Measurements from ENCODE around the gene PMEPA1.

The PMEPA1 gene

GRCh38 chr20:57693002-57693582 is 16.7 kb downstream of the PMEPA1 start:
- no peak for DNase-seq

- DNase-seq, result no peak
Observed at GRCh38 chr20:57692393-57692792, 17.4 kb downstream of the PMEPA1 start.

- DNase-seq, result no peak
Observed at GRCh38 chr20:57691699-57692098, 18.1 kb downstream of the PMEPA1 start.

- no peak for DNase-seq
Observed at GRCh38 chr20:57690525-57690924, 19.3 kb downstream of the PMEPA1 start.

GRCh38 chr20:57689745-57690481 is 19.9 kb downstream of the PMEPA1 start:
- no peak for DNase-seq

- DNase-seq, result no peak
Observed at GRCh38 chr20:57688864-57689263, 21.0 kb downstream of the PMEPA1 start.

- no peak for DNase-seq
Observed at GRCh38 chr20:57688295-57688694, 21.5 kb downstream of the PMEPA1 start.

- DNase-seq, result no peak
Observed at GRCh38 chr20:57686931-57687652, 22.7 kb downstream of the PMEPA1 start.

- no peak for DNase-seq
Observed at GRCh38 chr20:57685146-57685758, 24.6 kb downstream of the PMEPA1 start.

GRCh38 chr20:57684808-57685140 is 25.0 kb downstream of the PMEPA1 start:
- no peak for DNase-seq

GRCh38 chr20:57683881-57684807 is 25.7 kb downstream of the PMEPA1 start:
- DNase-seq, result no peak

GRCh38 chr20:57683287-57683686 is 26.5 kb downstream of the PMEPA1 start:
- no peak for DNase-seq

- DNase-seq, result peak; percentile 35
Observed at GRCh38 chr20:57682184-57683101, 27.4 kb downstream of the PMEPA1 start.

GRCh38 chr20:57680934-57681914 is 28.6 kb downstream of the PMEPA1 start:
- DNase-seq, result peak; percentile 72

GRCh38 chr20:57680131-57680716 is 29.6 kb downstream of the PMEPA1 start:
- DNase-seq, result peak; percentile 77

GRCh38 chr20:57679113-57679512 is 30.7 kb downstream of the PMEPA1 start:
- DNase-seq, result no peak

GRCh38 chr20:57678340-57678739 is 31.5 kb downstream of the PMEPA1 start:
- peak; percentile 25 for DNase-seq

- no peak for DNase-seq
Observed at GRCh38 chr20:57677584-57677982, 32.2 kb downstream of the PMEPA1 start.
